HepG2 (cell line): ENCODE measurements around the gene ELF1. TPM values are rescaled to one million over a fixed set of nuclear protein-coding genes. Genes with fewer than 3 reads are reported as not detected.

Source experiments
- AKAP8 ChIP-seq: sonication (generic); formaldehyde crosslinking; IDR thresholded peaks from 2 replicates; pipeline ENCODE4 v1.5.1; 2020; ENCODE audit warnings: mild to moderate bottlenecking, missing genetic modification reagents
- E2F1 ChIP-seq: sonication (generic); formaldehyde crosslinking; IDR thresholded peaks from 2 replicates; pipeline ENCODE4 v1.5.0; 2020; ENCODE audit warnings: missing genetic modification reagents
- FOXP4 ChIP-seq: sonication (generic); formaldehyde crosslinking; IDR thresholded peaks from 2 replicates; pipeline ENCODE4 v1.4.0; 2020; ENCODE audit warnings: missing genetic modification reagents
- HMGXB4 ChIP-seq, 2 experiments: sonication (generic) in 1 of 2; formaldehyde crosslinking in 1 of 2; IDR thresholded peaks; 2 replicates each; pipeline versions ENCODE4 v1.4.0 to v1.6.1; 2018 to 2020; ENCODE audit warnings: missing genetic modification reagents in 2 of 2, borderline replicate concordance in 1 of 2, low read depth in 1 of 2, mild to moderate bottlenecking in 1 of 2, missing biosample characterization in 1 of 2
- SMYD3 ChIP-seq: sonication (generic); formaldehyde crosslinking; IDR thresholded peaks from 2 replicates; pipeline ENCODE4 v1.8.1; 2023; ENCODE audit warnings: mild to moderate bottlenecking, missing genetic modification reagents
- ZNF256 ChIP-seq: sonication (generic); formaldehyde crosslinking; conservative IDR thresholded peaks from 2 replicates; pipeline ENCODE4 v1.4.0; 2020; ENCODE audit warnings: missing genetic modification reagents
- ZNF280B ChIP-seq: sonication (generic); formaldehyde crosslinking; IDR thresholded peaks from 2 replicates; pipeline ENCODE4 v1.5.0; 2020; ENCODE audit warnings: missing genetic modification reagents, mild to moderate bottlenecking, borderline replicate concordance
- ZNF629 ChIP-seq: sonication (generic); formaldehyde crosslinking; conservative IDR thresholded peaks from 2 replicates; pipeline ENCODE4 v1.5.0; 2020; ENCODE audit warnings: missing genetic modification reagents
- ZNF646 ChIP-seq: sonication (generic); formaldehyde crosslinking; IDR thresholded peaks from 2 replicates; pipeline ENCODE4 v1.9.0; 2021; ENCODE audit warnings: mild to moderate bottlenecking, missing genetic modification reagents
- ZNF720 ChIP-seq: sonication (generic); formaldehyde crosslinking; IDR thresholded peaks from 2 replicates; pipeline ENCODE4 v1.4.0; 2020; ENCODE audit warnings: missing genetic modification reagents
- ZNF75D ChIP-seq: sonication (generic); formaldehyde crosslinking; IDR thresholded peaks from 2 replicates; pipeline ENCODE4 v1.8.1; 2023; ENCODE audit warnings: missing genetic modification reagents, mild to moderate bottlenecking, borderline replicate concordance
- ZNF773 ChIP-seq: sonication (generic); formaldehyde crosslinking; IDR thresholded peaks from 2 replicates; pipeline ENCODE4 v1.4.0; 2020; ENCODE audit warnings: missing genetic modification reagents, borderline replicate concordance
- polyA plus RNA-seq, 8 experiments: library from polyadenylated mRNA; depleted of rRNA in 3 of 8; stranded (reverse) in 7 of 8; unstranded in 1 of 8; fragments of >200 nt; fragmentation: Illumina TruSeq in 4 of 8; extraction: Trizol in 4 of 8; gene quantifications; 2 replicates each; pipeline versions ENCODE4 v1.2.1 to v1.2.3, GENCODE V29; 2011 to 2016; ENCODE audit warnings: low read depth in 4 of 8, missing spikeins in 1 of 8, mixed read lengths in 1 of 8; ENCODE audit not compliant: insufficient read depth in 1 of 8
- total RNA-seq, 5 experiments: library from RNA; depleted of rRNA; stranded (reverse); fragments of >200 nt; fragmentation: Illumina TruSeq; extraction: Trizol; gene quantifications; 2 replicates each; pipeline ENCODE4 v1.2.3, GENCODE V29; 2016; ENCODE audit warnings: low read depth in 1 of 5

Gene ELF1
- total and polyA plus RNA-seq, 2 of the 13 experiments (the other 11 are each of a cell fraction or from before 2014, with no cell fraction given) = 24.6 to 71.5 TPM

- TF ChIP-seq ZNF646 = no peak
- no peak for TF ChIP-seq ZNF629 (CRISPR knock-in tag)
- TF ChIP-seq E2F1 (CRISPR knock-in tag) = no peak
- no peak for TF ChIP-seq ZNF256
- TF ChIP-seq AKAP8 = no peak
- TF ChIP-seq ZNF75D (CRISPR knock-in tag) = no peak
- TF ChIP-seq HMGXB4 (CRISPR knock-in tag; IDR thresholded peaks at IDR 0.05; ENCODE audit: borderline replicate concordance in 1 of 2, low read depth in 1 of 2) = no peak
- TF ChIP-seq ZNF773 (CRISPR knock-in tag) = no peak
- no peak for TF ChIP-seq ZNF280B
- TF ChIP-seq ZNF720 (CRISPR knock-in tag) = no peak
- TF ChIP-seq FOXP4 = peak; percentile 66; the same call in 1 of the 2 replicates
- TF ChIP-seq SMYD3 (CRISPR knock-in tag) = no peak
Measured at GRCh38 chr13:40895227-40896184, 123.6 kb downstream of the ELF1 start (continued).
